ENCODE results near the gene CASKIN1. TPM values are rescaled to one million over a fixed set of nuclear protein-coding genes. Genes with fewer than 3 reads are reported as not detected.

The CASKIN1 gene
- polyA plus RNA-seq, 3 donors = not detected

DNA sequence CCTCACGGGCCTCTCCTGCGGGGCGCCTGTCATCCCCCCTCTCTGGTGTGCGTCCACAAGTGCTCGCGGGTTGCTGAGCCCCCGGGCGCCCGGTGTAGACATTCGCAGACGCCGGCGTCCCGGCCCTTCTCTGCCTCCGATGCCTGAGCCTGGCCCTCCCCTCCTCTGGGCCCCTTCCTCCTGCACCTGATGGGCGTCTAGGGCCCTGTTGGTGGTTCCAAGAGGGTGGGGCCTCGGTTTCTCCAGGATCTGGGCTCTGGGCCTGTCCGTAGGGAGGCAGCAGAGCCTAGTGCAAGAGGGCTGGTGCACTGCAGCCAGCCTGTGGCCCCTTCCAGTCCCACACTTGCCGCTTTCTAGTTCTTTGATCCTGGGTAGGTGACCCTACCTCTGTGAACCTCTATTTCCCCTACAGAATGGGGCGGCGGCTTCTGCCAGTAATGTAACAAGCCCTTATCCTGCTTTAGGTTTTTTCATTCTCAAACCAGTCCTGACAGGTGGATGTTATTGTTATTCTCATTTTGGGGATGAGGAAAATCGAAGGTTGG is 27.6 kb upstream of the CASKIN1 start:
- no peak for DNase-seq
- H3K4me3 Mint-ChIP-seq = peak overlapping the region; percentile 75 to 86
- peaks cover 7 to 20% of the 10 kb centered on the region in 2 donors for H3K36me3 Mint-ChIP-seq
- Histone ChIP-seq H3K9me3 (replicated peaks in 1 of 2; ENCODE audit: control insufficient read depth in 1 of 2, insufficient read depth in 1 of 2, low read length in 2 of 2) (no peaks in the 10 kb centered on the region), H3K4me1 (ENCODE audit: control insufficient read depth in 1 of 2, insufficient read depth in 2 of 2, low read length in 2 of 2) (peaks cover 13 to 17% of the 10 kb centered on the region in 2 donors), H3K4me3 (replicated peaks in 1 of 3; ENCODE audit: low read depth in 2 of 3, low read length in 3 of 3) (peak overlapping the region; percentile 64 to 95 (median 83)), H3K27ac (ENCODE audit: low read depth in 1 of 2, low read length in 2 of 2) (peak overlapping the region; percentile 60 to 87), H4K20me1 (ENCODE audit: insufficient read depth, low read length) (peaks cover 11% of the 10 kb centered on the region), H3K79me2 (ENCODE audit: insufficient read depth, low read length) (peaks cover 42% of the 10 kb centered on the region), H2AFZ (ENCODE audit: insufficient read depth, low read depth, low read length, poor library complexity, severe bottlenecking) (peak overlapping the region; percentile 97), H3K9ac (ENCODE audit: insufficient read depth, low read length, poor library complexity, severe bottlenecking) (peak overlapping the region; percentile 96), H3K36me3 (replicated peaks in 1 of 2; ENCODE audit: control insufficient read depth in 1 of 2, insufficient read depth in 2 of 2, low read length in 2 of 2) (peaks cover 9 to 23% of the 10 kb centered on the region in 2 donors), H3K27me3 (ENCODE audit: control insufficient read depth in 2 of 2, insufficient read depth in 2 of 2, low read length in 2 of 2) (no peaks in the 10 kb centered on the region), H3K4me2 (replicated peaks; ENCODE audit: extremely low read depth, low read length, poor library complexity, severe bottlenecking) (peak overlapping the region; percentile 99)
- peaks cover 0 to 3% (median 1%) of the 10 kb centered on the region in 3 donors for H3K27me3 Mint-ChIP-seq (ENCODE audit: low read depth in 3 of 3)
- H3K27ac Mint-ChIP-seq = peak overlapping the region; percentile 46 to 86 (median 74)
- TF ChIP-seq, protein P1, sequence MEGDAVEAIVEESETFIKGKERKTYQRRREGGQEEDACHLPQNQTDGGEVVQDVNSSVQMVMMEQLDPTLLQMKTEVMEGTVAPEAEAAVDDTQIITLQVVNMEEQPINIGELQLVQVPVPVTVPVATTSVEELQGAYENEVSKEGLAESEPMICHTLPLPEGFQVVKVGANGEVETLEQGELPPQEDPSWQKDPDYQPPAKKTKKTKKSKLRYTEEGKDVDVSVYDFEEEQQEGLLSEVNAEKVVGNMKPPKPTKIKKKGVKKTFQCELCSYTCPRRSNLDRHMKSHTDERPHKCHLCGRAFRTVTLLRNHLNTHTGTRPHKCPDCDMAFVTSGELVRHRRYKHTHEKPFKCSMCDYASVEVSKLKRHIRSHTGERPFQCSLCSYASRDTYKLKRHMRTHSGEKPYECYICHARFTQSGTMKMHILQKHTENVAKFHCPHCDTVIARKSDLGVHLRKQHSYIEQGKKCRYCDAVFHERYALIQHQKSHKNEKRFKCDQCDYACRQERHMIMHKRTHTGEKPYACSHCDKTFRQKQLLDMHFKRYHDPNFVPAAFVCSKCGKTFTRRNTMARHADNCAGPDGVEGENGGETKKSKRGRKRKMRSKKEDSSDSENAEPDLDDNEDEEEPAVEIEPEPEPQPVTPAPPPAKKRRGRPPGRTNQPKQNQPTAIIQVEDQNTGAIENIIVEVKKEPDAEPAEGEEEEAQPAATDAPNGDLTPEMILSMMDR (IDR thresholded peaks at IDR 0.05) = no peak
- WGBS (ENCODE audit: insufficient coverage) = 0% methylated on average over 18 of the region's 22 CpGs
- H3K4me1 Mint-ChIP-seq = peaks cover 22% of the 10 kb centered on the region
- intact Hi-C loops (cut with micrococcal nuclease) = loop anchor here in 1 of 2 donors (1.0 to 5.0 kb wide), 3 partner anchors 9 to 177 kb away; partner anchors contain the start of genes NTHL1, RNPS1 and TSC2
- H3K9me3 Mint-ChIP-seq = no peaks in the 10 kb centered on the region

DNA sequence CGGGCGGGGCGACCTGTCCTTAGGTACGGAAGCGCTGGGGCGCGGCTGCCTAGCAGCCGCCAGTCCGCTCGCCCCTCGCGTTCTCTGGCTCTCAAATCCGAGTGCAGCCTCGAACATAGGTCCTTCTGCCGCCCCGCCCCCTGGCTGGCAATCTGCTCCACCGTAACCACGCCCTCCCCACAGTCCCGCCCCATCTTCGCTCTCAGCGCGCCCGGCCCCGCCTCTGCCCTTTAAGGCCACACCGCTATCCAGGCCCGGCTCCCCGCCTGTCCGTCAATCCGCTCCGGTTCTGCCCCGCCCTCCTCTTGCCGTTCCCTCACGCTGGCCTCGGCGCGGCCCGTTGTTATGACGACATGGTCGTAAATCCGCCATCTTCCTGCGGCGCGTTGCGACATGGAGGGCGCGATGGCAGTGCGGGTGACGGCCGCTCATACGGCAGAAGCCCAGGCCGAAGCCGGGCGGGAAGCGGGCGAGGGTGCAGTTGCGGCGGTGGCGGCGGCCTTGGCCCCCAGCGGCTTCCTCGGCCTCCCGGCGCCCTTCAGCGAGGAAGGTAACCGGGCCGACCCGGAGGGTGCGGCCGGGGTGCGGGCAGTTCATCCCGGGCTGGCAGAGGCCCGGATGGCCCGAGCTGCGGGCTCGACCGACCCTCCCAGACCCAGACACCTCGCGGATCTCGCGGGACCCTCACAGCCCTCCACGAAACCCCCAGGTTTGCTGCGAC is 27.0 kb upstream of the CASKIN1 start, which contains the start of gene E4F1:
TSS of gene E4F1 (plus strand) at position 371 of the 721 bp plus-strand sequence. CDS start at position 394, 23 bp downstream.
- H2AFZ ChIP-seq (ENCODE audit: insufficient read depth, low read depth, low read length, poor library complexity, severe bottlenecking) = peak within 1 kb of the TSS; percentile 97
- H3K9me3 Mint-ChIP-seq = no peaks in the 10 kb centered on the region
- peaks cover 42% of the 10 kb centered on the region for H3K79me2 ChIP-seq (ENCODE audit: insufficient read depth, low read length)
- H3K4me2 ChIP-seq (replicated peaks; ENCODE audit: extremely low read depth, low read length, poor library complexity, severe bottlenecking) = peak within 1 kb of the TSS; percentile 99
- H3K4me3 ChIP-seq (replicated peaks in 1 of 3; ENCODE audit: low read depth in 2 of 3, low read length in 3 of 3) = peak within 1 kb of the TSS; percentile 64 to 95 (median 83)
- peak within 1 kb of the TSS; percentile 46 to 86 (median 77) for H3K27ac Mint-ChIP-seq
- no peaks in the 10 kb centered on the region for H3K9me3 ChIP-seq (replicated peaks in 1 of 2; ENCODE audit: control insufficient read depth in 1 of 2, insufficient read depth in 1 of 2, low read length in 2 of 2)
- peak within 1 kb of the TSS; percentile 96 for H3K9ac ChIP-seq (ENCODE audit: insufficient read depth, low read length, poor library complexity, severe bottlenecking)
- peaks cover 22% of the 10 kb centered on the region for H3K4me1 Mint-ChIP-seq
- H3K4me1 ChIP-seq (ENCODE audit: control insufficient read depth in 1 of 2, insufficient read depth in 2 of 2, low read length in 2 of 2) = peaks cover 13 to 17% of the 10 kb centered on the region in 2 donors
- H3K36me3 ChIP-seq (replicated peaks in 1 of 2; ENCODE audit: control insufficient read depth in 1 of 2, insufficient read depth in 2 of 2, low read length in 2 of 2) = peaks cover 3 to 17% of the 10 kb centered on the region in 2 donors
- WGBS (ENCODE audit: insufficient coverage) = under 1% methylated on average over 79 of the region's 82 CpGs
- H3K4me3 Mint-ChIP-seq = peak within 1 kb of the TSS; percentile 75 to 86
- TF ChIP-seq, protein P1 (IDR thresholded peaks at IDR 0.05) = no peak
- peaks cover 2 to 15% of the 10 kb centered on the region in 2 donors for H3K36me3 Mint-ChIP-seq
- no peaks in the 10 kb centered on the region for H3K27me3 ChIP-seq (ENCODE audit: control insufficient read depth in 2 of 2, insufficient read depth in 2 of 2, low read length in 2 of 2)
- H3K27ac ChIP-seq (ENCODE audit: low read depth in 1 of 2, low read length in 2 of 2) = peak within 1 kb of the TSS; percentile 60 to 87
- H3K27me3 Mint-ChIP-seq (ENCODE audit: low read depth in 3 of 3) = peaks cover 0 to 3% (median 1%) of the 10 kb centered on the region in 3 donors
- peak; percentile 98 to 100 (median 100) for DNase-seq
- peaks cover 11% of the 10 kb centered on the region for H4K20me1 ChIP-seq (ENCODE audit: insufficient read depth, low read length)
- intact Hi-C loops (cut with micrococcal nuclease) = loop anchor here in 1 of 2 donors (1.0 to 5.0 kb wide), 3 partner anchors 8 to 176 kb away; partner anchors contain the start of genes NTHL1, RNPS1 and TSC2

All from CD14-positive monocyte (primary cell).